ENCODE measurements around the gene CDC123.
"Not testable (repeated sequence)": the region's sequence is repeated elsewhere in the genome, so short reads cannot be mapped to it uniquely, and the experiment has no call there.

CDC123 gene

DNA sequence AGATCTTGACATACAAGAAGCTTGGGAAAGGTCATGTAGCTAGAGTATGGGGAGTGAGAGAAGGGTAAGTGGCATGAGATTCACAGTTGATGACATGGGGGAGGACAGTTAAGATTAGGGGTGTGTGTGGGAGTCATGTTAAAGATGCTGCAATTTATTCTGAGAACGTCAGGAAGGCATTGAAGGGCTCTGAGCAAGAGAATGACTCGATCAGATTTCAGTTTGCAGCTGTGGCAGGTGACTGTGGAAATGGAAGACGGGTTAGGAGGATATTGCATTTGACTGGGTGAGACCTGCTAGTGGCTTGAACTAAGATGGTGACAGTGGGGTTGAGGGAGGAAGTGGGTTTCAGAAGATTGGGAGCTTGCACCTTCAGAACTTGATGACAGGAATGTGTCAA is 5.6 kb downstream of the CDC123 start:
- Histone ChIP-seq H3K4me1 (ENCODE audit: insufficient read depth, low read length) (no peaks in the 10 kb centered on the region), H3K36me3 (ENCODE audit: insufficient read depth, low read length) (peaks cover 8% of the 10 kb centered on the region), H3K9me3 (ENCODE audit: control insufficient read depth, insufficient read depth, low read length) (no peaks in the 10 kb centered on the region), H3K9ac (ENCODE audit: low read depth, low read length) (no peak overlapping the region)

DNA sequence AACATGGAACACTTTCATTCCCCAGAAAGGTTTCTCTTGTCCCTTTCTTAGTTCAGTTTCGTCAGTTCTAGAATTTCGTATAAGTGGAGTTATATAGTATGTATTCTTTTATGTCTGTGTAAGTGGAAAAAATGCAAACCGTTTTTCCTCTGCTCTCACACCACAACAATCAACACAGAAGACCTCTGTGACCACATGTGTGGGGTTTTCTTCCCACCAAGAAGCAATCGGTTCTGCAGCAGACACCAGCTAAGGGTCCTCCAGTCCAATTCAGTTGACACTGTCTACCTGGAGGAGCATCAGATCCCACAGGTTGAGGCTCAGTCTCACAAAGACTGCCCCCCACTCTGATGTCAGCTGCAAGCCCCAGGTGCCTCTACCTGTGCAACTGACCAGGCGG is 6.2 kb downstream of the CDC123 start:
- Histone ChIP-seq H3K9ac (ENCODE audit: low read depth, low read length) (no peak overlapping the region), H3K4me1 (ENCODE audit: insufficient read depth, low read length) (no peaks in the 10 kb centered on the region), H3K36me3 (ENCODE audit: insufficient read depth, low read length) (peaks cover 8% of the 10 kb centered on the region), H3K9me3 (ENCODE audit: control insufficient read depth, insufficient read depth, low read length) (no peaks in the 10 kb centered on the region)

DNA sequence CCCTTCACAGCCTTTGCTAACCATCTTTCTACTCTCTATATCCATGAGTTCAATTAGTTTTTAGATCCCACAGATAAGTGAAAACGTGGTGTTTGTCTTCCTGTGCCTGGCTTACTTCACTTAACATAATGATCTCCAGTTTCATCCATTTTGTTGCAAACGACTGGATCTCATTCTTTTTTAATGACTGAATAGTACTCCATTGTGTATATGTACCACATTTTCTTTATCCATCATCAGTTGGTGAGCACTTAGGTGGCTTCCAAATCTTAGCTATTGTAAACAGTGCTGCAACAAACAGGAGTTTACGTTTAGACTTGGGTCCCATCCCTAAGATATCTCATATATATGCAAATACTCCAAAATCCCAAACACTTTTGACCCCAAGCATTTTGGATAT is 9.1 kb downstream of the CDC123 start:
- Histone ChIP-seq H3K9ac (ENCODE audit: low read depth, low read length) (no peak overlapping the region), H3K36me3 (ENCODE audit: insufficient read depth, low read length) (peaks cover 15% of the 10 kb centered on the region; the same call in 1 of the 2 replicates), H3K4me1 (ENCODE audit: insufficient read depth, low read length) (no peaks in the 10 kb centered on the region)

DNA sequence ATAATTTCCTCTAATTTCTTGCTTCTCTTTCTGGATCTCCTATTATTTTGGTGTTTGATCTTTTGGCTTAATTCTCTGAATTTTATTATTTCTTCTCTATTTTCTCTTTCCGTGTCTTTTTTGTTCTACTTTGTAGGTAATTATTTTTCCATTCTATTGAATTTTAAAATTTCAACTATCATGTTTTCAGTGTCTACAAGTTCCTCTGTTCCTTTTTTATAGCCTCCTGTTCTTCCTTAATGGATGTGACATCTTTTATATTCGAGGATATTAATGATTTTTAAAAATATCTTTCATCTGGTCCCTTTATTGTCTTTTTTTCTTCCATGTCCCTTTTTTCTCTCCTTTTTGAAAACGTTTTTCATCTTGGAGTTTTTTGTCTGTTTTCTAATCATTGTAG is 11.1 kb downstream of the CDC123 start:
- peaks cover 22% of the 10 kb centered on the region for H3K36me3 ChIP-seq (ENCODE audit: insufficient read depth, low read length)

More for the DNA sequence above, 9.1 kb downstream of the CDC123 start:
- no peaks in the 10 kb centered on the region for H3K9me3 ChIP-seq (ENCODE audit: control insufficient read depth, insufficient read depth, low read length)

DNA sequence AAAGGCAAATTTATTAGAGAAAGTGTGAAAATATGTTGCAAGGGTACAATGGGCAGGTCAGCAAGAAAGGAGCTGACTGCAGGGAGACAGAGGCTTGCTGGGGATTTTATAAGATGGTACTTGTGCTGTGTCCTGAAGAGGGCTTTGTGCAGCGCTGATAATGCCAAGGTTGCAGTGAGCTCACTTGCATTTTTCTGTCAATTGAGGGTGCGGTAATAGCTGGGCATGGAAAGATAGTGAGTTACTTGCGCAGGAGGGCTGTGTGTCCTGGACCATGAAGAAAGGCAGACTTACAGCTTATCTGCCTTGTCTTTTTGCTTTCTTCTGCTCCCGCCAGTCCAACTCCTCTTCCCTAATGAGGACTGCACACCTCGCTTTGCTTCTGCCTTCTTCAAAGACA is 12.5 kb downstream of the CDC123 start:
- no peaks in the 10 kb centered on the region for H3K9me3 ChIP-seq (ENCODE audit: control insufficient read depth, insufficient read depth, low read length)
- no peak overlapping the region for H3K9ac ChIP-seq (ENCODE audit: low read depth, low read length)
- H3K36me3 ChIP-seq (ENCODE audit: insufficient read depth, low read length) = peaks cover 26% of the 10 kb centered on the region
- no peaks in the 10 kb centered on the region for H3K4me1 ChIP-seq (ENCODE audit: insufficient read depth, low read length)

More for the DNA sequence above, 11.1 kb downstream of the CDC123 start:
- no peaks in the 10 kb centered on the region for H3K4me1 ChIP-seq (ENCODE audit: insufficient read depth, low read length)
- H3K9ac ChIP-seq (ENCODE audit: low read depth, low read length) = no peak overlapping the region
- H3K9me3 ChIP-seq (ENCODE audit: control insufficient read depth, insufficient read depth, low read length) = no peaks in the 10 kb centered on the region

DNA sequence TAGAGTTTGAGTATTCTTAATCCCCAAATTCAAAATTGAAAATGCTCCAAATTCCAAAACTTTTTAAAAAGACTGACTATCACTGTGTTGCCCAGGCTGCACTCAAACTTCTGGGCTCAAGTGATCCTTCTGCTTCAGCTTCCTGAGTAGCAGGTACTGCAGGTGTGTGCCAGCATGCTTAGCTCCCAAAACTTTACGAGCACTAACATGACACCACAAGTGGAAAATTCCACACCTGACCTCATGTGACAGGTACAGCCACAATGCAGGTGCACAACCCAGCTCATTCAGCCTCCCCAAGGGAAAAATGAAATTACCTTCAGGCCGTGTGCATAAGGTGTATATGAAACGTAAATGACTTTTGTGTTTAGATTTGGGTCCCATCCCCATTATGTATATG is 16.5 kb downstream of the CDC123 start:
- Histone ChIP-seq H3K9me3 (ENCODE audit: control insufficient read depth, insufficient read depth, low read length) (no peaks in the 10 kb centered on the region), H3K4me1 (ENCODE audit: insufficient read depth, low read length) (no peaks in the 10 kb centered on the region), H3K36me3 (ENCODE audit: insufficient read depth, low read length) (peaks cover 32% of the 10 kb centered on the region), H3K9ac (ENCODE audit: low read depth, low read length) (no peak overlapping the region)

DNA sequence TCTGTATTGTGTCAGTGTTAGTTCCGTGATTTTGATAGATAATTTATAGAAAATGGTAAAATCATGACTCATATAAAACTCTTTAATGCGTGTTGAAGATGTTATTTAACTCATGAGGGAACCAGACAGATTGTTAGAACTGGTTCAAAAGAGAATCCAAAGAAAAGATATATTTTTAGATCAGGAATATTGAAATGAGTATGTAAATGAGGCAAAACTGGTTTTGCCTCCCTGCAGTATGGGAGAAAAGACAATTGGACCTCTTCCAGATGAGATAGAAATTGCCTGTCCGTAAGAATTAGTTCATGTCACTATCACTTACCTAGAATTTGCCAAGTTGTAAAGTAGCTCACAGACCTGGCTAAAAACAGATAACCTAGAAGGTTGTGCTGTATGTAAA is 17.6 kb downstream of the CDC123 start:
- no peak overlapping the region for H3K9ac ChIP-seq (ENCODE audit: low read depth, low read length)
- no peaks in the 10 kb centered on the region for H3K4me1 ChIP-seq (ENCODE audit: insufficient read depth, low read length)
- H3K36me3 ChIP-seq (ENCODE audit: insufficient read depth, low read length) = peaks cover 30% of the 10 kb centered on the region
- no peaks in the 10 kb centered on the region for H3K9me3 ChIP-seq (ENCODE audit: control insufficient read depth, insufficient read depth, low read length)

DNA sequence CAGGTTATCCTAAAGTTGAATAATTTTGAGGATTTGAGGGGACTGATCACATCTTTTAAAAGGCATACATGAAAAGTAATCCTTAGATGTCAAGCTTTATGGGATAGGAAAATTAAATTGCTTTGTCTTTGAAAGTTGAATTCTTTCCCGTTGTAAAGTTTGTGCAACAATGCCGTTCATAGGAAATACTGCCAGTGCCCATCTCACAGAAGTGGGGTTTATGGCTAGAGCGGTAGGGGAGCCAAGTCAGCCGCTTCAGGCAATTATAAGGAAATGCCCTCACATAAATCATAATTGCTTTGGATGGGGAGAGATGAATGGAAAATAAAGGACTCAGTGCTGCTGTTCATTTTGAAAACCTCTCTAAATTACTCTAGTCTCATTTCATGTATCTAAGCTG is 18.1 kb downstream of the CDC123 start:
- Histone ChIP-seq H3K9ac (ENCODE audit: low read depth, low read length) (no peak overlapping the region), H3K4me1 (ENCODE audit: insufficient read depth, low read length) (no peaks in the 10 kb centered on the region), H3K9me3 (ENCODE audit: control insufficient read depth, insufficient read depth, low read length) (no peaks in the 10 kb centered on the region), H3K36me3 (ENCODE audit: insufficient read depth, low read length) (peaks cover 30% of the 10 kb centered on the region)

DNA sequence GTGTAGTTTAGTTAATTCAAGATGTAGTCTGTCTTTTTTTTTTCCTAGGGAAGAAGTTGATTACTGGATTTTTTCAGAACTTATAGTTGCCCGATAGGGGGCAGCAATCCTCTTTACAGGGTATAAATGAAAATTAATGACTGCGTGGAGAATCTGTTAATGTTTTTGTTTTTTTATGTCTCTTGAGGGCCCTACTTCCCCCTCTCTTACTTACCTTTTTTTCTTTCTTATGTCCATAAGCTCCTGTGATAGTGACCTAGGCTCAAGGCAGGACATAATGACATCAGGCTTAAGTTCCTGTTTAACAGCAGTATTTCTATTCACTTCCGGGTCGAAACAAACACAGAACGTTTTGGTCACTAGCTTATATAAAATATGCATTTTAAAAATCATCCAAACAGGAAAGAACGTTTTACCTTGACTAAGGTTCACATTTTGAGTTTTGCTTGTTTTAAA is 18.8 kb downstream of the CDC123 start:
- Histone ChIP-seq H3K9ac (ENCODE audit: low read depth, low read length) (no peak overlapping the region), H3K4me1 (ENCODE audit: insufficient read depth, low read length) (no peaks in the 10 kb centered on the region), H3K36me3 (ENCODE audit: insufficient read depth, low read length) (peaks cover 29% of the 10 kb centered on the region), H3K9me3 (ENCODE audit: control insufficient read depth, insufficient read depth, low read length) (no peaks in the 10 kb centered on the region)

DNA sequence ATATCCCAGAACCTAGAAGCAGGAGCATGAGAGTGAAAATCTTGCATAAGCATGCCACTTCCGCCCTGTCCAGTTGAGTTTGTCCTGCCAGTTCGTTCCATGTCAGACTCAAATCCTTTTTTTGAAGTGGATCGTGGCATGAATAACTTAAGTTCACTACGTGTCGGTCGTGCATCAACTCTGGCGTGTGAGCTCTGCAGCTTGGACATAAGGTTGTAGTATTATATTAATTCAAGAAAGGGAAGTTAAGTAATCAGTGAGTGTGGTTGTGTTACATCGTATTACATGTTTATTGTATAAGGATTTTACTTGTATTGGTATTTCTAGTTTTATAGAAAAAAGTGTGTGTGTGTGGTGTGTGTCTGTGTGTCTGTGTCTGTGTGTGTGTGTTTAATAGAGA is 23.0 kb downstream of the CDC123 start:
- Histone ChIP-seq H3K9me3 (ENCODE audit: control insufficient read depth, insufficient read depth, low read length) (no peaks in the 10 kb centered on the region), H3K4me1 (ENCODE audit: insufficient read depth, low read length) (no peaks in the 10 kb centered on the region), H3K36me3 (ENCODE audit: insufficient read depth, low read length) (peaks cover 22% of the 10 kb centered on the region), H3K9ac (ENCODE audit: low read depth, low read length) (no peak overlapping the region)

DNA sequence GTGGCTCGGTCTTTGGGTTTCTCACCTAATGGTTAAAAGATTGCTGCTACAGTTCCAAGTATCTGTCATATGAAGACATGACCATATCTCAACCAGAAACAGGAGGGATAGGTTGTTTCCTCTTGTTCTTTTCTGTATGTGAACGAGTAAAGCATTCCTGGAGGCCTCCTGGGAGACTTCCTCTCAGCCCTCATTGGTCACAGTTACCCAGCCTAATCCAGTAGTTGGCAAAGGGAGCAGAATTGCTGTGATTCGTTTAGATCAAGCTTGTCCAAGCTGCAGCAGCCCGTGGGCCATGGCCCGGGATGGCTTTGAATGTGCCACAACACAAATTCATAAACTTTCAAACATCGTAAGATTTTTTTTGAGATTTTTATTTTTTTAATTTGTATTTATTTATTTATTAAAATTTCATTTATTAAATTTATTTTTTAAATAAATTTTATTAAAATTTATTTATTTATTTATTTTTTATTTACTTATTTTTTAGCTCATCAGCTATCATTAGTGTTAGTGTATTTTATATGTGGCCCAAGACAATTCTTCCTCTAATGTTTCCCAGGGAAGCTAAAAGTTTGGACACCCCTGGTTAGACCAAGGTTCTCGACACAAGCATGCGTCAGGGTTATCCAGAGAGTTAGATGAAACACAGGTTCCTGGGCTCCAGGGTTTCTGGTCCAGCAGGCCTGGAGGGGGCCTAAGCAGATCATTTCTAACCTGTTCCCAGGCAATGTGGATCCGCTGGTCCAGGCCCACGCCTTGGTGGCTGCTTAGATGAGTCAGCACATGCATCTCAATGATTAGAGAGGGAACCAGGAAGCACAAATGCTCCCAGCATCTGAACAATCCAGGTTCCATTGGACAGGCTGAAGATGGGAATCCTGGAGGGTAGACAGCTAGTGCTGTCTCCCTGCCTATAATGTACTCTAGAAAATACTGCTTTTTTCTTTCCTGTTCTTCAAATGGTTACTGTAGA is 25.6 kb downstream of the CDC123 start:
- no peak overlapping the region for H3K9ac ChIP-seq (ENCODE audit: low read depth, low read length)
- no peaks in the 10 kb centered on the region for H3K4me1 ChIP-seq (ENCODE audit: insufficient read depth, low read length)
- H3K9me3 ChIP-seq (ENCODE audit: control insufficient read depth, insufficient read depth, low read length) = no peaks in the 10 kb centered on the region
- H3K36me3 ChIP-seq (ENCODE audit: insufficient read depth, low read length) = peaks cover 28% of the 10 kb centered on the region

DNA sequence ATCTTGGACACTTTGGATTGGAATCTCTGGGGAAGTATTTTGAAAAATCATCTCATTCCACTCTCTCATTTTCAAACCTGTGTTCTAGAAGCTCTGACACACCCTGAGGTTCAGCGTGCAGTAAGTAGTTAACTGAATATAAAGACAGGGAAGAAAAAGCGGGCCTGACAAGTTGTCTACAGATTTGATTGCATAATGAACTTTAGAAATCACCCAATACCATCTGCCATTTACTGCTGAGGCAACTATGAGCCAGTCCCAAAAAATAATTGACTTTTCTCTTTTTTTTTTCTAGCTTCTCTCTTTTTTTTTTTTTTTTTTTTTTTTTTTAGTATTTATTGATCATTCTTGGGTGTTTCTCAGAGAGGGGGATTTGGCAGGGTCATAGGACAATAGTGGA is 29.5 kb downstream of the CDC123 start:
- H3K4me1 ChIP-seq (ENCODE audit: insufficient read depth, low read length) = no peaks in the 10 kb centered on the region

DNA sequence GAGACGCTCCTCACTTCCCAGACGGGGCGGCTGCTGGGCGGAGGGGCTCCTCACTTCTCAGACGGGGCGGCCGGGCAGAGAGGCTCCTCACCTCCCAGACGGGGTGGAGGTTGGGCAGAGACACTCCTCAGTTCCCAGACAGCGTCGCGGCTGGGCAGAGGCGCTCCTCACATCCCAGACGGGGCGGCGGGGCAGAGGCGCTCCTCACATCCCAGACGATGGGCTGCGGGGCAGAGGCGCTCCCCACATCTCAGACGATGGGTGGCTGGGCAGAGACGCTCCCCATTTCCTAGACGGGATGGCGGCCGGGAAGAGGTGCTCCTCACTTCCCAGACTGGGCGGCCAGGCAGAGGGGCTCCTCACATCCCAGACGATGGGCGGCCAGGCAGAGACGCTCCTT is 30.4 kb downstream of the CDC123 start:
- not testable (repeated sequence) for H3K9ac ChIP-seq (ENCODE audit: low read depth, low read length); H3K4me1 ChIP-seq (ENCODE audit: insufficient read depth, low read length); H3K9me3 ChIP-seq (ENCODE audit: control insufficient read depth, insufficient read depth, low read length)
- peaks cover 18% of the 10 kb centered on the region; the same call in 1 of the 2 replicates for H3K36me3 ChIP-seq (ENCODE audit: insufficient read depth, low read length)

More for the DNA sequence above, 29.5 kb downstream of the CDC123 start:
- Histone ChIP-seq H3K9ac (ENCODE audit: low read depth, low read length) (no peak overlapping the region), H3K36me3 (ENCODE audit: insufficient read depth, low read length) (peaks cover 17% of the 10 kb centered on the region; the same call in 1 of the 2 replicates), H3K9me3 (ENCODE audit: control insufficient read depth, insufficient read depth, low read length) (no peaks in the 10 kb centered on the region)

DNA sequence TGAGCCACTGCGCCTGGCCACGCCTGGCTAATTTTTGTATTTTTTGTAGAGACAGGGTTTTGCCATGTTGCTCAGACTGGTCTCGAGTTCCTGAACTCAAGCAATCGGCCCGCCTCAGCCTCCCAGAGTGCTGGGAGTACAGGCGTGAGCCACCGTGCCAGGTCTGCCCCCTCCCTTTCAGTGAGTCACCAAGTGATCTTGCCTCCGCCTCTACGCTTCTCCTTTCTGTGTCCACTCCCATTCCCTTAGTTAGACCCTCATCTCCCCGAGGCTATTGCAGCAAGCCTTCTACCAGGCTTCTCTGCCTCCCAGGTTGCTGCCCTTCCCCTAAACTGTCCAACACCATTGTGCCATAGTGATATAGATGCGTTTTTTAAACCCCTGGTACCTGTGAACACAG is 32.9 kb downstream of the CDC123 start:
- Histone ChIP-seq H3K4me1 (ENCODE audit: insufficient read depth, low read length) (no peaks in the 10 kb centered on the region), H3K9me3 (ENCODE audit: control insufficient read depth, insufficient read depth, low read length) (no peaks in the 10 kb centered on the region), H3K36me3 (ENCODE audit: insufficient read depth, low read length) (peaks cover 23% of the 10 kb centered on the region), H3K9ac (ENCODE audit: low read depth, low read length) (no peak overlapping the region)

DNA sequence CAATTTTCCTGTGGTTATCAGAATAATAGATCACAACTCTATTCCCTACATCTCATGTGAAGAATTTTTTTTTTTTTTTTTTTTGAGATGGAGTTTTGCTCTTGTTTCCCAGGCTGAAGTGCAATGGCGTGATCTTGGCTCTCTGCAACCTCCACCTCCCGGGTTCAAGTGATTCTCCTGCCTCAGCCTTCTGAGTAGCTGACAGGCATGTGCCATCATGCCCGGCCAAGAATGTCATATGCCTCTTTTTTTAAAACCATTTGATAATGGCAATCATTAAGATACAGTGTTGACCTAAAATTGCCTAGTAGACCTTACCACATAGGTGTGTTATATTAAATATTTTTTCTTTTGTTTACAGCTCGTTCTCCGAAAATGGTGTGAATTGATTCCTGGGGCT is 38.7 kb downstream of the CDC123 start:
- H3K9me3 ChIP-seq (ENCODE audit: control insufficient read depth, insufficient read depth, low read length); H3K9ac ChIP-seq (ENCODE audit: low read depth, low read length); H3K4me1 ChIP-seq (ENCODE audit: insufficient read depth, low read length): not testable (repeated sequence)
- peaks cover 26% of the 10 kb centered on the region for H3K36me3 ChIP-seq (ENCODE audit: insufficient read depth, low read length)

All from ES-I3 (cell line).